Fibroblast of peridontal ligament (primary cell): Measurements from ENCODE around the gene CDKN2D.
"Not testable (repeated sequence)": the region's sequence is repeated elsewhere in the genome, so short reads cannot be mapped to it uniquely, and the experiment has no call there.

ENCODE experiments used
- DNase-seq: peaks from one replicate; pipeline ENCODE4 v3.0.0-alpha.2; 2010; ENCODE audit errors: extremely low read depth

CDKN2D gene

DNA sequence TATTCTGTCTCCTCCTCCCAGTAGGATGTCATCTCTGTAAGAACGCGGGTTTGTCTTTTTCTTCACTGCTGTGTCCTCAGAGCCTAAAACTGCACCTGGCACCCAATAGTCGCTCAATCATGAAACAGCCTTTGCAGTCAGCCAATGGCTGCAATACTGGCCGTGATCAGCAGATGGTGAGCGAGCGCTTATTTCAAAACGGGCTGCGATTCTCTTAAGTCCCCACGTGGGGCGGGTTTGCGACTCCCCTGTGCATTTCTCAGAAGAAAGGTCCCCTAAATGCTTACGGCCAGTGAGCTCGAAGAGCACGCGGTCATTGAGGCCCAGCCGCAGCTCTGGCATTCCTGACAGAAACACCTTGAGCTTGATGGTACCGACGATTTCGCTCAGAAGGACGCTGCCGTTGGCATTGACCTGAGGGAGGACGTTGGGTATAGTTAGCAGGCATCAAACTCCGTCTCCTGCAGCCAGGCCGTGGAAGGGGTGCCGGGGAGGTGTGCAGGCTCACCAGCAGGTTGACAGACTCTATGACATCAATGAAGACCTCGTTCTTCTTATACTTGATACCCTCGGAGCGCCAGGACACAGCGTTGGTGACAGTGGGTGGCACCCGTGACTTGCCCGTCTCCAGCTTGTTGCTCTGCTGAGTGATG is 12.3 kb upstream of the CDKN2D start:
- DNase-seq = peak; percentile 93

DNA sequence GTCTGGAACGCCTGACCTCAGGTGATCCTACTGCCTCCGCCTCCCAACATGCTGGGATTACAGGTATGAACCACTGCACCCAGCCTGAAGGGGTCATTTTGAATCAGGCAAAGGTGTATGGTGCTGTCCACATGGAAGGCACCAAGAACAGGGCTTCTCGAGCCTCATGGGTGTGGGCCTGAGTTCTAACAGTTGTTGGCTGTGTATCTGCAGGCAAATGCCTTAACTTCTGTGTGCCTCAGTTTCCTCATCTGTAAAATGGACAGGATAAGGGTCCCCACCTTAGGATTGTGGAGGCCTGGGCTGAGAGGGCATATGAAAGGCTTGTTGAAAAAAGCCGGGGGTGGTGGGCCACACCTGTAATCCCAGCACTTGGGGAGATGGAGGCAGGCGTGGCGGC is 9.2 kb upstream of the CDKN2D start:
- DNase-seq = no peak

DNA sequence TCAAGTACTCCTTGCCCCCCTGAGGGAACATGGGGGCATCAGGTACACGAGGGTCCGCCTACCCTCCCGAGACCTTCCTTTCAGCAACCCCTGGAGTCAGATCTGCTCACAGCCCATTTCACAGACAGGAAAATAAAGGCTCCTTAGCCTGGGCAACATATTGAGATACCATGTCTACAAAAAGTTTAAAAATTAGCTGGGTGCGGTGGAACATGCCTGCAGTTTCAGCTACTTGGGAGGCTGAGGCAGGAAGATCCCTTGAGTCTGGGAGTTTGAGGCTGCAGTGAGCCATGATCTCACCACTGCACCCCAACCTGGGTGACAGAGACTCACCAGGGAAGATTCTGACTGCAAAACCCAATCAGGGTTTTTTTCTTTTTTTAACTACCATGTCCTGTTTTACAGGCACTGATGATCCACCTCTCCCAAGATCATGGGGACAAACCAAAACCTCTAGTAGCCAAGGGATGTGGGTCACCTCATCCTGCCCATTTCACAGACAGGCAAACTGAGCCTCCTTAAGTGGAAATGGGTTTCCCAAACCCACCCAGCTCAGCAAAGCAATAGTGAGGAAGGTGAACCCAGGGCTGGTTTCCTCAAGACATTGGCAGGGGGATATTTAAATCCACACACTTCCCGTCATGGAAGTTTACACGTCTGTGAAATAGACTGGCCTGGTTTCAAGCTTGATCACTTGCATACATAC is 6.4 kb upstream of the CDKN2D start:
- DNase-seq = no peak

DNA sequence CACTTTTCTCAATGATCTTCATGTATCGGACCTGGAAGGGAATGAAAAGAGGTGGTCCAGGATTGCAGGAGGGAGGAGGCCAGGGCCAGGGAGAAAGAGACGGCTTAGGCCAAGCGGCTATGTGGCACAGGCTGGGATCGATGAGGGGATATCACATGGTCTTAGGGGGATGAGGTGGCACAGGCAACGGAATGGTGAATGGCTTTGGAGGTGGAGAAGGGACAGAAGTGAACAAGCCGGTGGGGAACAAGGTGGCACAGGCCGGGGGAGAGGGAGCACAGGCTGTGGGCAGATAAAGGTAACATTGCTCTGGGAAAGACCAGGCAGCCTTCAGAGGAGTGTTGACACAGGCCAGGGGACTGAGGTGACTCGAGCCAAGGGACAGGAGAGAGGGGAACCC is 5.7 kb upstream of the CDKN2D start:
- no peak for DNase-seq

DNA sequence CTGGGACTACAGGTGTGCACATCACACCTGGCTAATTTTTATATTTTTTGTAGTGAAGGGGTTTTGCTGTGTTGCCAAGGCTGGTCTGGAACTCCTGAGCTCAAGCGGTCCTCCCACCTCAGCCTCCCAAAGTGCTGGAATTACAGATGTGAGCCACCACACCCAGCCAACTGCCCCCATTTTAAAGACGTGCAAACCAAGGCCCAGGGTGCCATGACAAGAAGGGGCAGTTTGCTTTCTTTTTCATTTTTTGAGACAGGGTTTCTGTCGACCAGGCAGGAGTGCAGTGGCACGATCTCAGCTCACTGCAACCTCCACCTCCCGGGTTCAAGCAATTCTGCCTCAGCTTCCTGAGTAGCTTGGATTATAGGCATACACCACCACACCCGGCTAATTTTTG is 5.0 kb upstream of the CDKN2D start:
- not testable (repeated sequence) for DNase-seq

DNA sequence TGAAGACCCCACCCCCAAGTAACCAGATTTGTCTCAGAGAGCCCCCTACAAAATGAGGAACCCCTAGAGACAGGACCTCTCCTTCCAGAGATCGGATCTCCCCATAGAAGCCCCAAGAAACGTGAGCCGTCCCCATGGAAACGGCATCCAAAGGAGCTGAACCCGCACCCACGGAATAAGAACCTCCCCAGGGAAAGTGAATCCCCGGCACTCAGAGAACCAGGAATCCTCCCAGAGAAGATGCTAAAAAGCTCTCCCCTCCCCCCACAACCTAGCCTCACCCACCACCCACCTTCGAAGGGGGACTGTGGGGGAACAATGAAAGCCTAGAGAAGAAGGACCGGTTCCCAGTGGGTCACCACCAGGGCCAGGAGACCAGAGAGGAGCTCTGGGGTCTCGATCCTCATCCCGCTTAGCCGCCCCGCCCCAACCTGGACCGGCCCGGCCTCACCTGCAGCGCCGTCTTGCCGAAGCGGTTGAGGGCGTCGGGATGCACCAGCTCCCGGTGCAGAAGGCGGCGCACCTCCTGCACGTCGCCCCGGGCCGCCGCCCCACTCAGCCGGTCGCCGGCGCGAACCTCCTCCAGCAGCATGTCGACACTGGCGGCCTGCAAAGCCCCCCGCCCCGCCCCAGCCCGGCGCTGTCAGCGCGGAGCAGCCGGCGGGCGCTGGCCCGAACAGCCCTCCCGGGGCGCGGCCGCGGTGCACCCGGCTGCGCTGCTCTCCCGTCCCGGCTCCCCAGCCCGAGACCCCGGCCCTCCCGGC is 535 bp downstream of the CDKN2D start:
- no peak for DNase-seq

DNA sequence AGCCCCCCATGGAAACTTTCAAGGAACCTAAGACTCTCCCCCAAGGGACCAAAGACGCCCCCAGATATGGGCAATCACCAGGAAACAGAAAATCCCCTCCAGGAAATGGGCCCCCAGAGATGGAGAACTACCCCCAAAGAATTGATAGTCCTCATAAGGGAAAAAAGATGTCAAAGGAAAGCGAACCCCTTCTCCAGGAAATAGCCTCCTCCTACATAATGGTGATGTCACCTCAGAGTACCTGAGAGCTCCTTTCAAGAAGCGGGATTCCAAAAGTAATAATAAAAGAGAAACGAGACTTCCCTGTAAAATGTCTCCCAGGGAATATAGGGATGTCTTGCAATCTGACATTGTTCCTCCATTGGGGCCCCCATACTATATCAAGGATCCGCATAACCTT is 1.1 kb downstream of the CDKN2D start:
- no peak for DNase-seq

DNA sequence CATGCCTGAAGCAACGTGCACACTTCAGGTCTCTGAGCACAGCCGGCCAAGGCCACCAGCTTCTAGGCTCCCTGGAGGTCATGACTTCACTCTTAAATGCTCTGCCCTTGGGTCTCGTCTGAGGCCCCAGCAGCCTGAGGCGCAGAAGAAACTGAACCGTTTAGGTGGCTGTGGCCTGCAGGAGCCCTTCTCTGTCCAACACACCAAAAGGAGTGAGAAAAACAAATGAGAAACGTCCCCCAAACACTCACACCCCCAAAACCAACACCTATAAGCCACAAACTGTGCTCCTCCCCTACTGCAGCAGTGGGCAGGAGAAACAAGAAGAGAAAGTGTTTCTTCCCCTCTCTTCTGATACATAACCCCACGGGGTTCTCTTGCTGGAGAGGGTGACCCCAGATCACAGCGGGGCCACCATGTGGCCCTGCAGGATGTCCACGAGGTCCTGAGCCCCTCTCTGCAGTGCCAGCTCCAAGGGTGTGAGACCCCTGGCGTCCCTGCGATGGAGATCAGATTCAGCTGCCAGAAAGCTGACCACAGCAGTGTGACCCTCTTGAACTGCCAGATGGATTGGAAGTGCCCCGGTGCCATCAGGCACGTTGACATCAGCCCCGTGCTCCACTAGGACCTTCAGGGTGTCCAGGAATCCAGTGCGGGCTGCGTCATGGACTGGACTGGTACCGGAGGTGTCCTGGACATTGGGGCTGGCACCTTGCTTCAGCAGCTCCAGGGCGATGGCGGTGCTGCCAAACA is 1.9 kb downstream of the CDKN2D start:
- DNase-seq = no peak

DNA sequence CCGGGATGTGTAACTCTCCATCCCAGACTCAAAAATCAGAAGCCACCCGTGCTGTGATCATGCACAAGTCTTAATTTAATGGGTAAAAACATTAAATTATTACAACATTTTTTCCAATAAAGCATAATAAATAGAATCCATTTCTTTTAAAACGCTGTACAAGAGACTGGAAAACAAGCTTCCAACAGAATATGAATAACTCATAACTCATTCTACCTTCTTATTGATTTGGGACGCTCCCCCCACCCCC is 2.4 kb downstream of the CDKN2D start:
- DNase-seq = no peak

DNA sequence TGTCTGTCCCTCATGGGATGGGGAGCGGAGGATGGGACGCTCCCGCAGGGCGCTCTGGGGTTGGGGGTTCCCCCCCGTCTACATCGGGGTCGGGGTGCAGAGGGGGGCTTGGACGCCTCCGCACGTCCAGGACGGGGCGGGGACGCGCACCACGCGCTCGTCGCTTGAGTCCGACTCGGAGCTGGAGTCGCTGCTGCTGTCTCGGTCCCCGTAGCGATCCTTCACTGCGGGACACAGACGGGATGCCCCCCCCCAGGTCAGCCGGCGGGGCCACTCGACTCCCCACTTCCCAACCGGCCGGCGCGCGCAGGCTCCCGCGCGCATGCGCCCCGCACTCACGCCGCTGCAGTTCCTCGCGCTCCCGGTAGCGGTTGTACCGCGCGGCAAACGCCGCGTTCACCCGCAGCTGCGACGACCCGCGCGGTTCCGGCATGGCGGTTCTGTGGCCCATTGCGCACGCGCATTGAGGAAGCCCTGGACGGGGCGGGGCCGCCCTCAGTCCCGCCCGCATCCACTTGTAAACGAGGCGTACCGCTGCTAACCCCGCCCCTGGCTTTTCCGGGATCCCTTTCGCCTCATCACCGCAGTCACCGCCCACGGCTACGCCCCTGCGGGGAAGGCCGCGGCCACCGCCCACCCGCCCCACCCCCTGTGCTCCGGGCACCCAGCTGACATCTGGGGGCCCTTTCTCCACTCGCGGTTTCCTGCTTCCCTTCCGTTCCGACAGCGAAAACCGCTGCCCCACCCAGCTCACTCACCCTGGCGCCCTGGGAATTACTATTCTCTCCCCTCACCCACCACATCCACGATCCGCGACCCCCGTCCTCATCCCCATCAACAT is 3.0 kb downstream of the CDKN2D start, which contains the start of gene KRI1:
TSS of gene KRI1 (minus strand) at position 444 of the 841 bp plus-strand sequence. CDS start at position 433, 11 bp downstream.
- peak; percentile 96 for DNase-seq

DNA sequence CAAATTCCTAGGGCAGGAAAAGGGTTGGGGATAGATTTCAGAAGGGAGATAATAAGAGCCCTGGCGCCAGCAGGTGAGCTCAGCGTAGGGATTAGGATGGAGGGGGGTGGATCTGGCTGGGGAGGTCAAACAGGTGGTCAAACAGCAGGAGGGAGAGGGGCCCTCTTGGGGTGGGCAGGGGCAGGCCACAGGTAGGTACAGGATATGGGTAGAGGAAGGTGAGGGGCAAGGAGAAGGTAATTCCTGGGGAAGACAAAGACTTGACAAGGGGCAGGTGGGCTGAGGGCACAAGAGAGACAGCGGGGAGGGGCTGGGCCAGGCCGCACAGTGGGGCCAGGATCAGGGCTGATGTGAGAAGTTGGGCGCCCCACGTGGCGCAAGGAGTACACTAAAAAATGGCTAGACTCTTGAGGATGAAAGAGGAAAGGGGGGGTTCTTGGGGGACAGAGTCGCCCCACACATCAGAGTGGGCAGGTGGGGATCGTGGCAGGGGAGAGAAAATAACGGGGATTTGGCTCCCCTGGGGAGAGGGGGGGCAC is 3.7 kb downstream of the CDKN2D start:
- no peak for DNase-seq

DNA sequence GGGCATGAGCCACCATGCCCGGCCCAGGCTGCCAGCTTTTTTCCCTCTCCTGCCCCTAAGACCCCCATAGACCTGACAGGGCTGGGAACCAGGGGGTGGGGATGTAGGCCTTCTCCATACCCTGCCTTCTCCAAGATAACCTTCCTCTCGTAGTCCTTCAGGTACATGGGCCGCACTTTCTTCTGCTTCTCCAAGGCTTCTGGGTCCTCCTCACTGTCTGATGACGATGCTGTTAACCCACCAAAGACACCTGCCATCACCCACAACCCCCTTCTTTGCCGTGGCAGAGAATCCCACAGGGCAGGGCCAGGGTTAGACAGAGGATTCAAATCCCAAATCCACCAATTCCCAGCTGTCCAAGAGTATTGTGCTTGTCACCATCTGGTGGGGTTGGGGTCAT is 6.2 kb downstream of the CDKN2D start:
- DNase-seq = no peak

DNA sequence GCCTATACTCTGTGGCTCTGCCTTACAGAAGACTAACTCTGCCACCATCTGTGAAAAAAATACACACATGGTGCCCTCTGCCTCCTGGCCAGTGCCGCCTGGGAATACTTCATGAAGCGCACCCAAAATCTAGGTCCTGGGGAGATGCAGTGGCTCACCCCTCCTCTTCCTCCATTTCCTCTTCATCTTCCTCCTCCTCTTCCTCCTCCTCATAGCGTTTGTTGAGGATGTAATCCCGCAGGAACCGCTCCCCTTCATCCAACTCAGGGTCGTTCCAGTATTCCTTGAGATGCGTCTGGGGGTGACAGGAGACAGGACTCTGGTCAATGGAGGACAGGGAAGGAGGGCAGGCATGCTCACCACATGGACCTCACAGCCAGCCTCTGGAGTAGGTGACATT is 8.6 kb downstream of the CDKN2D start:
- no peak for DNase-seq

DNA sequence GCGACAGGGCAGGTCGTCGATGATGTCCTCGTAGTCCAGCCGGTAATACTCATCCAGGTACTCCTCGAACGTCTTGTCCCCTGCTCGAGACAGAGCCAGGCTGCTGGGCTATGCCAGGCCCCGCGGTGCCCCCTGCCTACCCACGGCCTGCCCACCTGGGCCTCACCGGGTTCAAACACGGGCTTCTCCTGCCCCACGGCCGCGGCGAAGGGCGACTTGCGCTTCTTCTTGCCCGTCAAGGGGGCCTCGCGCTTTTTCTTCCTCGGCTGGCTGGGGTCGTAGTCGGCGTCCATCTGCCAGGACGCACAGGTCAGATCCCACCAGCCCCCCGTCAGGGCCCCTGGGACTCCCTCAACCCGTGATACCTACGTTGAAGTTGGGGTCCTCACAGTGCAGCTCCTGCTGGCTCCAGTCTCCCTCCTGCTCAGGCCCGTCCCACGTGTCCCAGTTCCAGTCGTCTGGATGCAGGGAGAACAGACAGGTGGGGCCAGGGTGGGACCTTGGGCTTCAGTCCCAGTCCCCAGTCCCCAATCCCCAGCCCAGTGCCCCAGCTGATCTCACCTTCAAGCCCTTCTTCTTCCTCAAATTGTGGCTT is 11.1 kb downstream of the CDKN2D start:
- no peak for DNase-seq

DNA sequence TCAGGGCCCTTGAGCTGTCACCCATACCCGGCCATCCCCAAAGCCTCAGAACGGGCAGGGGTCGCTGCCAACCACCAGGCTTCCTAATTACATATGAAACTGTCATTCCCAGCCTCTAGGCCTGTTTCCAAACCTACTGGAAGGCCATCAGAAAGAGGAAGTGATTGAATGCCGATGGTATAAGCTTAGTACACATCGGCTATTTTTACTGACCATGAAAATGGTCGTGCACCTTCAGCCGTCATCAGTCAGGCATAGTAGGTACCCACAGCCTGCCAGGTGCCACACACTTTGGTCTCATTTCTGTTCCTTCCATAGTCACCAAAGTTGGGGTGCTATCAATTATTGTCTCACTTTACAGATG is 13.2 kb downstream of the CDKN2D start:
- no peak for DNase-seq

DNA sequence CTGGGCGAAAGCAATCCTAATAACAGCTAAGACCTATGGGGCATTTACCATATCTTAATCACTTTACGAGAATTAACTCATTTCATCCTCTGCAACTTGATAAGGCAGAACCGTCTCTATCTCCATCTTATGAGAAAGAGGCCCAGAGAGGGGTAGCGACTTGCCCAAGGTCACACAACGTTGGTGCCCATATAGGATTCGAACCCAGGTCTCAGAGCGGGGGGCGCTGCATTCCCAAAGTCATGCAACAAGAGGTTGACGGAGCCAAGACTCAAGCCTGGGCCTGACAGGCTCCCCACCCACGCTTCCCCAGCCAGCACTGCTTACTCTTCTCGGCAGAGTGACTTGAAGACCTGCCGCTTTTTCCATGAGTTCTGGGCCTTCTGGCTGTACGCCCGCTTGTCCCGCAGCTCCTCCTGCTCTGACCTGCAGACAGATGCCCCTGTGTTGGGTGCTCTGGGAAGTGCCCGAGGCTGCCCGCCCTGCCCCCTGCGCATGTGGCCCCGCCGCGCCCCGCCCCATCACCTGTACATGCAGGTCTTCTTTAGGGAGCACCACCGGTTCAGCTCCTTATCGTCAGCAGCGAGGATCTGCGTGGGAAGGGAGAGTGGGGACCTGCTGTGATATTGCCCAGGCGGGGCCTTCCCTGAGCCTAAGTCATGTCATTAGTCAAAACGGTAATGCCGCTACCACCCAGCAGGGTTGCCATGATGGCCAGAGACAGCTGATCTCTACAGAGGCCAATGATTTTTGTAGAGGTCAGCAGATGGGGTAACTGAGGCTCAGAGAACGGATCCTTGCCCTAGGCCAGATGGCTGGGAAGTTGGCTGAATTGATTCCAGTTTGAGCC is 13.8 kb downstream of the CDKN2D start:
- DNase-seq = no peak

DNA sequence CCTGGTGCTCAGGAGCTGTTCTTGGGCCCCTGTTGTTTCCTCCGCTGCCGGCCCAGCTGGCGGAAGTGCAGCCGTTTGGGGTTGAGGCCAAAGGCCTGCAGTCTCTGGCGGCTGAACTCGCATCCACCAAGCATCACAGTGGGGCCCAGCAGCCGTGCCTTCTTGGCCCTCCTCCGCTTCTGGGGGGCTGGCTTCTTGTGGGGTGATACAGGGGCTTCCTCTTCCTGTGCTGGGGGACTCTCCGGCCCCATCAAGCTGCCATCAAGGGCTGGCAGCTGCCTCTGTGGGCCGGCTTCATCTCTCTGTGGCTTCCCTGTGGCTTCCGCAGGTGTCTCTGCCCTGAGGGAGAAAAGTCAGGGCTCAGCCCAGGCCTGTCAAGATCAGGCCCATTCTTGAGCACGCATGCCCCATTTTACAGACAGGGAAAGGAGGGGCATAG is 14.8 kb downstream of the CDKN2D start:
- DNase-seq = no peak

DNA sequence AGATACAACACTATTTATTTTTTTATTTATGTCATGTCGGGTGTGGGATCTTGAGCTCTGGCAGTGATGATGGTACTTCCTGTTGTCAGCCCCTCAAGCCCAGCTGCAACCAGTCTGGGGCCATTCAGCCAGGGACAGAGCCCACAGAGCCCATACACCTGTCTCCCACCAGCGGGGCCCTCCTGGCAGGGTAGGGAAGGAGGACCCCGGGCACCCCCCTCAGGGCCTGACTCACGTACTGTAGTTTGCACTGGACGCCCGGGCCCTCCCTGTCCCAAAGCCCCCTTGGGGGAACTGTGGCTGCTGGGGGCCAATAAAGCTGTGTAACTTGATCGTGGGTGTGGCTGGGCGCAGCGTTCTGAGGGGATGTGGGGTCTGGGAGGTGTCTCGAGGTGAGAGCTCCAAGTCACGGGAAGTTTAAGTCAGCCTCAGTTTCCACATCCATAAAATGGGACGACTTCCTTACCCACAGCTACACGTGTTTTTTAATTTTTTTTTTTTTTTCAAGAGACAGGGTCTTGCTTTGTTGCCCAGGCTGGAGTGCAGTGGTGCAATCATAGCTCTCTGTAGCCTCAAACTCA is 15.6 kb downstream of the CDKN2D start:
- no peak for DNase-seq

DNA sequence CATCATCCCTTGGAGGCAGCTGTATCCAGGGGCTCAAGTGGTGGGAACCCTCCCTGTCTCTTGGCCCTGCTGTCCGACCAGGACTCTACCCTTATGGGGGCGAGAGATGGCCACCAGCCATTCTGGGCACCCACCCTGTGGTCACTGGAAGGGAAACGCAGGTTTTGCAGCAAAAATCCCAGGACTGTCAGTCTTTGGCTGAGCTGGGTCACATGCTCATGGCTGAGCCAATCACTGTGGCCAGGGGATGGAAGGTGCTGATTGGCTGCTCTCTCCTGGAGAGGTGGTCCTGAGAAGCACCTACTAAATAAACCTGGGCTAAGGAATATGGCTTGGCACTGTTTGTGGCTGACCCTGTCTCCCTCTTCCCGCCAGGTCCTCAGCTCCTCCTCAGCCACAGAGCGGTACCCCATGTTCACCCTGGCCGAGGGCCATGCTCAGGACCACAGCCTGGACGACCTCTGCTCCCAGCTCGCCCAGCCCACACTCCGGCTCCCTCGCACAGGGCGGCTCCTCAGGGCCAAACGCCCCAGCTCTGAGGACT is 16.2 kb downstream of the CDKN2D start:
- DNase-seq = no peak
